DMS 273 treated with DMSO at 0.1 percent for 48 hours (cell line): Measurements from ENCODE around the gene UBE3D.

Experiments
- DNase-seq: peaks from one replicate; lab custom pipeline; 2025; lab: John Stamatoyannopoulos, UW

The UBE3D gene

DNA sequence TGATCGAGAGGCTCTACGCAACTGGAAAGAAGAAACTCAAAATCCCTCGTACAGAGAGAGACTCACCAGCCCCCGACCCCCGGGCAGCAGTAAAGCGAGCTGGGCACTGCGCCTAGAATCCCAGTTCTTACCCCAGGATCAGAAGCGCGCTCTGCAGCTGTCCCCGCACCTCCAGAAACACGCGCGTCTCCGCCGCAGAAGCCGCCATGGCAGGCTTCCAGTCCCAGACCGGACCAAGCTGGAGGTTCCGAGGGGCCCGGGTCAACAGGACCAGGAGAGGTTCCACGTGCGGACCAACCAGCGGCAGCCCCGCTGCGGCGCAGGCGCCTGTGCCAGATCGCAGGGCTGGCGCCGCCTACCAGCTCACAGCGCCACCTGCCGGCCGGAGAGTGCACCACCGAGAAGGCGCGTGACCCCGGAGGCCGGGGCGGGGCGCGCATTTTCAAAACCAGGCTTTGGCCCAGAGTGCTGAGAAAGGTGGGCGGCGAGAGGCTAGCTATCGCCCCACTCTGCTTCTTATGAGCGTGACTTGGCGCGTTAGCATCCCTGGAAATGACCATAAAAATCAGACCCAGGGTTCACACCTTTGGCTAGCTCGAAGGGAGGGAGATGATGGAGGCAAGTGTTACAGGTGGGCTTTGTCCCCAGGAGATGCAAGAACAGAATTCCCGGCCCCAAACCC, at the start of gene UBE3D:
Gene UBE3D (minus strand): TSS at position 331 of the 682 bp plus-strand sequence. CDS start 123 bp downstream, at position 208.
- DNase-seq, result peak; percentile 69

GRCh38 chr6:83114164-83114563, 48.5 kb upstream of the UBE3D start:
- DNase-seq, result no peak

- DNase-seq, result no peak
Measured at GRCh38 chr6:83113258-83113657, 47.6 kb upstream of the UBE3D start.

DNA sequence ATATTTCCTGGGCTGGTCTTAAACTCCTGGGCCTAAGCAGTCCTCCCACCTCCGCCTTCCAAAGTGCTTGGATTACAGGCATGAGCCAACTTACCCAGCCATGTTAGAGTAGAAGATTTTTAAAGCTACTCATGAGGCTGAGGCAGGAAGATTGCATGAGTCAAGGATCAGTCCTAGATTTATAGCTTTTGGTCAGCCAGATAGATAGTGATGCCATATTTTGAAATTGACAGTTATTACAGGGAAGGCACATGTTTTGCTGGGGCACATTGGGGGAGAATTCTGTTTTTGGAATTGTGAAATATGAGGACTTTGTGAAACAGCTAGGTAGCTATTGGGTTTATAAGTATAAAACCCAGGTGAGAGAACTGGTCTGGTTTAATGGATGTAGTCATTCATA, 42.7 kb upstream of the UBE3D start:
- no peak for DNase-seq

GRCh38 chr6:83098589-83098988, 32.9 kb upstream of the UBE3D start:
- DNase-seq, result no peak

- DNase-seq, result no peak
Measured at GRCh38 chr6:83097675-83098074, 32.0 kb upstream of the UBE3D start.

DNA sequence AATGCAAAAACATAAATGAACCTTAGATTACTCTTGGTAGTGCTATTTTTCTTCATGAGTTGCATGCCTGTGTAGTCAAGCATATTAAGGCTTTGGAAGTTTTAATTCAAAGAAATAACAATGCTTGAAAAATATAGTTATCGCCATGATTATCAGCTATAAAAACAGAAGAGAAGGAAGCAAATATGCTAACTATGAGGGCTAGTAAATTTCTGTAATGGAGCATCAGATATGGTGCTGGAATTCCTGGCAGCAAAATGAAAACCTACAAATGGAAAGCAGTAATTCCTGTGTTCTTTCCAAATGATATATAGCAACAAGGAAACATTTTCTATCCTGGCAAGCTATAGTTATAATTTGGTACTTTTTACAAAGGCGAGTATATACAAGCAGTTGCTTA, 31.6 kb upstream of the UBE3D start:
- no peak for DNase-seq

- DNase-seq, result no peak
Measured at GRCh38 chr6:83096791-83097190, 31.1 kb upstream of the UBE3D start.

- no peak for DNase-seq
Measured at GRCh38 chr6:83092756-83093399, 27.2 kb upstream of the UBE3D start.

GRCh38 chr6:83086751-83087150, 21.1 kb upstream of the UBE3D start:
- DNase-seq, result no peak

DNA sequence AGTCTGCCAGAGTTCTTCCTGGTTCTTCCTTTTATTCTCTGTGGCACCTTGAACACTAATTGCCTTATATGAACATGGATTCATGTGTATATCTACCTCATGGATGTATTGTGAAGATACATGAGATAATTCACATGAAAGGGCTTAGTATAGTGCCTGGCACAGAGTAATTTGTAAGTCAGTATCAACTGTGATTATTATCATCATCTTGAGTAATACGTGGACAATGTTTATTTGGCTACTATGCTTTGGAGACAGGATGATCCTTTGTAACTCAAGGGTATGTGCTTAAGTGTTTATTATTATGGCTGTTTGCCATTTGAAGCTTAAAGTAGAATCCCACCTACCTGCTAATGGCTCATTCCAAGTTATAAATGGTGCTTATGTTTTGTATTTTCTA, 17.8 kb upstream of the UBE3D start:
- no peak for DNase-seq

GRCh38 chr6:83073615-83074014, 8.0 kb upstream of the UBE3D start:
- DNase-seq, result no peak

- DNase-seq, result no peak
Measured at GRCh38 chr6:83072726-83073125, 7.1 kb upstream of the UBE3D start.

DNA sequence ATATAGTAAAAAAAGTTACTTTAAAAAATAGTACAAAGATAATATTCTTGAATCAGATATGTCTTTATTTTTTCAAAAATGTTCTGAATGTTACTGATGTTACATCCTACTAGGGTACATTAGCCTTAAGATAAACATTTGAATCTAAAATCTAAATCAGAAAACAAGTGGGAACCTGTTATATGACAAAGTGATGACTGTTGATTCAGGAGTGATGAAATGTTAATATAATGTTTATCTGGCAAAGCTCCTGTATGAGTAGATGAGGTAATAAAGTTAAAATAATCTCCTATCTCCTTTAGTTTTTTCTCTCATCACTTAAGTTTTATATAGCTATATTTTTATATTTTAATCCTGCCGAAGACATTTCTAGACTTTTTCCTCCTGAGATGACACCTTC, 6.1 kb upstream of the UBE3D start:
- DNase-seq, result no peak

GRCh38 chr6:83071023-83071422, 5.4 kb upstream of the UBE3D start:
- no peak for DNase-seq

DNA sequence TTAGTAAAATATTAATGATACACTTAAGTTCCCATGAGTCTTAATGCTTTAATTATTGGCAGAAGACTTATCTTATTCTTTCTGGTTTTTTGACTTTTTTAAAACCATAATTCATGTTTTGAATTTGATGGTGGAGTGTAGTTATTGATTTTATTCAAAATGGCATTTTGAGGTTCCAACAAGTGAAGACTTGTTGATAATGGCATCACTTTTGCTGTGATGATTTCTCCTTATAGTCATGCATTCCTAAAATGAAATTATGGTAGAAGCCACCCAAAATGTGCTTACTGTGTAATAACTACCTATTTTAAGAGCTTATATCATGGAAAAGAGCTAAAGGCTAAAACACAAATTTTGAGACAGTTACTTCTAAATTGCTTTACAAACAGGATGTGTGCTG, 4.0 kb upstream of the UBE3D start:
- no peak for DNase-seq

GRCh38 chr6:83068616-83069015, 3.0 kb upstream of the UBE3D start:
- DNase-seq, result no peak

- DNase-seq, result peak; percentile 86
Measured at GRCh38 chr6:83067448-83068439, 2.1 kb upstream of the UBE3D start, which contains the start of gene DOP1A. TSS of gene DOP1A (plus strand) at chr6:83067671. CDS start at chr6:83096978, 29,307 bp downstream.

DNA sequence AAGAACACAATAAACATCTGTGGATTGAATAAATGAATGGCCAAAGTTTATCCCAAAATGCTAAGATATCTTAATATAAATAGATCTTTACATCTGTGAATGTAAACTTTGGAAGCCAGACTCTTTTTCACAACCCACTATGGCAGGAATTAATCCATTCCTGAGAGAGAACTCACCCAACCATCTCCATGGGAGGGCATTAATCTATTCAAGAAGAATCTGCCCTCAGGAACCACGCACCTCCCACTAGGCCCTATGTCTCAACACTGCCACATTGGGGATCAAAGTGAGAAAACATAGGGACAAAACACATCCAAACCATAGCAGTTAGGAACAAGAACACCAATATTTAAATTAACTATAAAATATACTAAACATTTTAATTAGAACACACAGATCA, 3.4 kb downstream of the UBE3D start:
- no peak for DNase-seq

GRCh38 chr6:83061190-83061589, 4.5 kb downstream of the UBE3D start:
- no peak for DNase-seq

DNA sequence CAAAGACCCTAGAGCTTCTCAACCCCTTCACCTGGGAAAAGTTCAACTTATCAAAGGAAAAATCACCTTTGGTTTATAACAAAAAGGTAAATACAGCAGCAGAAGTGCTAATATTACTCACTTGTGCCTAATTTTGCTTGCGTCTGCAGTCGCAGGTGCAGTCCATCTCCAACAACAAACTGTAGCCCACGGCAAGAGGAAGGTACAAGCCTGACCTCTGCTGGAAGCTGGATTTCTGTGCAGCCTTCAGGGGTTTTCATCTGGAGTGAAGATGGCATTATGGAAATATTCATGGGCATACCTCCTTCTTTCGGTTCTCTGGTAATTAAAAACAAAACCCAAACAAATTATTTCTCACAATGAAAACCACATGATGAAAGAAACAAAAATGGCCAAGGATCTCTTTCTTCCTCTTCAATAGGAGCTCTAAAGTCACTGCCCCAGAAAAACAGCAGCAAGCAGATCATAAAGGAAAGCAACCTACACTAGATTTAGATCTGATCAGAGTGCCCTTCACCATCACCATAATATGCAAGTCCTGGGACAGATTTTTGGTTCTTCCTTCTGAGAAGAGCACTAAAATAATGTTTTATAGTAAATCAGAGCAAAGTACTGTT, 7.8 kb downstream of the UBE3D start:
- DNase-seq, result no peak

DNA sequence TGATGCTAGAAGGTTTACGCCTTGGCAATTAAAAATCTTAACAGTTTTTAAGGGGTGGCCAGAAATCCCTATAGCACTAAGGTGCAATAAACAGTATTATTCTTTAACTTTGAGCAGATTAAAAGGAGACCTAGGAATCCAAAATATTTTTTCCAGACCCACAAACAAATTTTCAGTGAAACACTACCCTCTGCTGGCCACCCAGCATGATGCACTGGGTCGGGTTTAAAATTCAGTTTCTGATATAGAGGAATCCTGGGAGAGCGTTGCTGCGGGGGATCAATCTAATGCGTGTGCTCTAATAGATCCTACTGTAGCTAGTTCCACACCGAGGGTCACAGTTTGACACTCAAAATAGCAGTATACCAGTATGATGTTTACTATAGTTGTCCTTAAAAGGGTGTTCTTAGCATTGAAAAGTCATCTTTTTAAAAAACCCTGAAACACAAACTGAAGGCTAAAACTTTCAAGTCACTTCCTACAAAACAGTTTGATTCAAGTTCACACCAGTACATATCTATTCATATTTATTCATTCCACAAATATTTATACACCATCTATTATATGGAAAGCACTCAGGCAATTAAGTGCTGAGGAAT, 10.2 kb downstream of the UBE3D start:
- DNase-seq, result no peak
